ENCODE measurements around the gene C7.

C7 gene

DNA sequence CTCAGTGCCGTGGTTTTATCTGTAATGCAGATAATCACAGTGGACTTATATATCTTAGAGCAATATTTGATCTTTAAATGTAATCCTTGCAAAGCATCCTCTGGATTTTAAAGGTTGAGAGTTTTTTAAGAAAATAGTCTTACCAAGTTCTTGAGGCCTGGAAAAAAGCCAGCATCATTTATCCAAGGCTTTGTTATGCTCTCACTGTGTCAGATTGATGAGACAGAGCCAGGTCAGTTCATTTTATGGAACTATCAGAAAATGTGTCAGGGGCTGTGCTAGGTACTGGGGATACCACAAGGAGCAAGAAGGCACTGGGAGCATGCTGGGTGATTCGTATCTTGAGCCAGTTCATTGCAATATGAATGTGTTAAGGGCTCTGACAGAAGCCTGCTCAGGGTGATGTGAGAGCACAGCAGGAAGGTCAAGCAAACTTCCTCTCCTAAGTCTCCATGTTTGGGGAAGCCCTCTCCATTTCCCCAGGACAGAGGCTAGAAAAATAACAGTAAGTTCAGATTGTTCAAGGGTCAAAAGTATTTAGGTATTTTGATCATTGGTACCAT is 19.7 kb downstream of the C7 start:
- no peak for DNase-seq

DNA sequence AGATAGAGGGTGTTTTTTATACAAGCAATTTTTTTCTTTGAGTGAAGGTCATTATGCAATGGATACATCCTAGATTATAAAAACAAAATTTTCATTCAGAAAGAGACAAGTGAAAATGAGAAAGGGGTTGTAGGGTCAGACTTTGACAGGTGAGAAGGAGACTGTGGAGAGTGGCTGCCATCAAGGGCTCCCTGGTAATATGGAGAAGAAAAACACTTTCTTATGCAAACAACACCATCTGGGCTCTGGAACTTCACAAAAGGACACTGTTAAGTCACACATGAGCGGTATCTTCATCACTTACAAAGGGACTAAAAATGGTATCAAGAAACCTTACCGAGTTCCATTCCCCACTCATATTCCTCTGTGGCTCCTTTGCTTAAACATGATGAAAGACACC is 23.5 kb downstream of the C7 start:
- no peak for DNase-seq

- no peak for DNase-seq
Measured at GRCh38 chr5:40937075-40937474, 27.8 kb downstream of the C7 start.

- no peak for DNase-seq
Measured at GRCh38 chr5:40939753-40940152, 30.5 kb downstream of the C7 start.

DNA sequence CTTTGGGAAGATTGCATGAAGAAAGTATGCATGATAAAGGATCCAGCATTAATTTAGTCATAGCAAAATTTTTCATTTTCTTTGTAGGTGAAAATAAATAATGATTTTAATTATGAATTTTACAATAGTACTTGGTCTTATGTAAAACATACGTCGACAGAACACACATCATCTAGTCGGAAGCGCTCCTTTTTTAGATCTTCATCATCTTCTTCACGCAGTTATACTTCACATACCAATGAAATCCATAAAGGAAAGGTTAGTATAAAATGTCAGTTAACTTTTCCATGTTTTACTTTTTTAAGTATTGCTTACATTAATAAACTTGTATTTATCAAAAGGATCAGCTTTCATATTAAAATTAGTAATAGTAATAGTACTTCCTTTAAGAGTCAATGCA is 35.8 kb downstream of the C7 start:
- DNase-seq = no peak

- DNase-seq = no peak
Measured at GRCh38 chr5:40955313-40955712, 46.0 kb downstream of the C7 start.

DNA sequence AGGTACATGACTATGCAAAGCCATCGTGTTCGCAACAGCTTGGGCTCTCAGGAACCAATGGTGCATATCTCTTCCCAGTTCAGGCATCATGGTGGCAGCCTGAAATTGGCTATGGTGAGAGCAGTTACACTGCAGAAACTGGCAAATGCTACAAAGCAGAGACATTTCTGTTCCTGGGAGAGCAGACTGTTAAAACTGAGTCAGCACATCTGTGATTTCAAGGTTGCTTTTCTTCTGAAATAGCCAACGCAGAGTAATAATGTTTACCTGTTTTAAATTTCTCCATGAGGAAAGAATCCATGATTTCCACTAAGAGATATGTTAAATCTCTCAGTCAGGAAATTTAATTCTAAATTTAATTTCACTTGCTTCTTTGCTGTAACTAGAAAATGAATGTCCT is 47.8 kb downstream of the C7 start:
- no peak for DNase-seq

GRCh38 chr5:40958811-40959210 is 49.5 kb downstream of the C7 start:
- DNase-seq = no peak

DNA sequence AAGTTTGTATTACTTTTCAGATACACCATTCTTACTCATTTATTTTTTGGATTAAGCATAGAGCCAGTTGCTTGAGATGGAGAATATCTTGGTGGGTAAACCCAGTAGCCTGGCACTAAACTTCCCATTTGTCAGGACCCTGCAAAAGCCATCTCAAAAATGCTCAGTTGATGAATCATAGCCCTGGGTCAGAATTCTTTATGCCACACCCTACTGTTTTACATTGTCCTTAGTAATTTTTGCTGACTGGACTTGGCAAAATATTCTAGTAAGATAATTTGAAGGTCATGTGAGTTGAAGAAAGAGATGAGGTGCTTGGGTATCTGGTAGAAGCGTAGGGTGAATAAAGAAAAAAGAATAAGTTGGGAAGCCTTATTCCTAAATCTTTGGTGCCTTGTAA is 50.7 kb downstream of the C7 start:
- no peak for DNase-seq

DNA sequence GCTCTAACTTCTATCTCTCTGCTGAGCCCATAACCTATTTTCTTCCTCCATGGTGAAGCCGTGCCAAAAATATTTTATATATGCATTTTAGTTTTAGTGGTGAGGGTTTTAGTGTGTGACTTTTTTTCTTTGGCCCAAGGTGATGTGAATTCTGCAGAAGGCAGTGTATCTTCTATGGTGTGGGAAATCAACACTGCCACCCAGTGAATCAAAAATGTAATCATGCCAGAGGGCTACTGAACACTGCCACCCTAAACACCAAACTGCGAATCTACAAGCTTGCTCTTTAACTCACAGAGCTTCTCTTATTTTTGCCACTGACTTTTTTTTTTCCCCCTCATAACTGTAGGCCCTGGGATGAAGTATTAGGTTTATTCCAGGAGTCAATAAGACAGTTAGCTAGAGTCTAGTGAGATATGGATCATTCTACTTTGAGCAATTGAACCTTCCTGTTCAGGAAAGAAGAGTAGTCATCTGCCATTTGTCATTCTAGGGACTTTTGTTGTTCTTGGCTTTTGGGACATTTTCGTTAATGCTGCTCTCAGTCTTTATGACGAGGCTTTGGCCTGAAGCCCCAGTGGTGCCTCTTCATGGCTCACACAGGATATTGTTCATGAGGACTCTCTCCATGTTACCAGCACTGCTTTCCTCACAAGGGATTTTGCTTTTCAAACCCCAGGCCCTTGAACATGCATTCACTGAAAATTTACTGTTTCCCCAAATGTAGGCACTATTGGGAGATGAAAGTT is 53.1 kb downstream of the C7 start:
- no peak for DNase-seq

GRCh38 chr5:40972434-40972833 is 63.1 kb downstream of the C7 start:
- no peak for DNase-seq

DNA sequence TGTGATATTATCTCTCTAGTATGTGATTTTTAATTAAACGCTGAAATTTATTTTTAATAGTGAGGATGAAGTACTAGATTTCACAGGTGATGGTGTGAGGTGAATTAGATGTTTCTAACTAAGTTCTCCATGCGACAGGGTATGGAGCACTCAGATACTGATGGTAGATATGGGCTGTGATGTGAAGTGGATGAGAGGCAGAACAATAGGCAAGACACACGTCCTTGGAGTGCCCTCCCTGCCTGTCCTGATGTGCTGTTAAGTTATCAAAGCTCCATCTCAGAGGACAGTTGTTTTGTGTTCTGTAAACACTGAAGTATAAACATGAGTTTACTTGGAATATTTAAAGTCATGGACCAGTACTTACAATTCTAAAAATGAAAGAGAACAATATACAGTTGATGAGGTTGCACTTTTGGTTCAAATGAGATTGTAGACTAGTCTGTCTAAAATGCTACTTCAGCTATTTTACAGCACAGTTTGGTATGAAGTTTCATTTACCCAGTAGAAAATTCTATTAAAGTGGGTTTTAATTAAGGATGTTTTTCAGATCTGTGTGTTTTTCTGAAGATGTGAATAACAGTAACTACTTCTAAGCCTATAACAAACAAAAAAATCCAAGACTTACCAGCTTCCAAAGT is 64.2 kb downstream of the C7 start:
- no peak for DNase-seq

DNA sequence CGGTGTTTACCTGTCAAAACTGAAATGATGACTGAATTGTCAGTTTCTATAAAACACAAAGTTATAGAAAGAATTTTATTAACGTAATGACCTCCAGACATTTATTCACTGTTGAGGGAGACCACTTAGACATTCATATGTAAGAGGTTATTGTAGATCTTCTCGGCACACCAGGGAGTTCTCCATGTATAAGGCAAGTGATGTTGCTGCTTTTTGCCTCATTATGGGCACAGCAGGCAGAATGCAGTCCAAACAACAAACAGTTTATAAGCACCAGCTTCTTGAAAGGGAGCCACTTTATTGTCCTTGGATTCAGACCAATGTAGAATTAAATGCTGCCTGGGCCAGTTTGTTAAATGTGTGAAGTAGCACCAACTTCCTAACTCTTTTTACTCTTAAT is 66.7 kb downstream of the C7 start:
- no peak for DNase-seq

GRCh38 chr5:40976836-40977235 is 67.5 kb downstream of the C7 start:
- no peak for DNase-seq

DNA sequence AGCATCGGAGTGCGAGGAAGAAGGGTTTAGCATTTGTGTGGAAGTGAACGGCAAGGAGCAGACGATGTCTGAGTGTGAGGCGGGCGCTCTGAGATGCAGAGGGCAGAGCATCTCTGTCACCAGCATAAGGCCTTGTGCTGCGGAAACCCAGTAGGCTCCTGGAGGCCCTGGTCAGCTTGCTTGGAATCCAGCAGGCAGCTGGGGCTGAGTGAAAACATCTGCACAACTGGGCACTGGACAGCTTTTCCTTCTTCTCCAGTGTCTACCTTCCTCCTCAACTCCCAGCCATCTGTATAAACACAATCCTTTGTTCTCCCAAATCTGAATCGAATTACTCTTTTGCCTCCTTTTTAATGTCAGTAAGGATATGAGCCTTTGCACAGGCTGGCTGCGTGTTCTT is 72.1 kb downstream of the C7 start:
- no peak for DNase-seq

- no peak for DNase-seq
Measured at GRCh38 chr5:40983781-40984180, 74.5 kb downstream of the C7 start.

GRCh38 chr5:40984884-40985283 is 75.6 kb downstream of the C7 start:
- no peak for DNase-seq

DNA sequence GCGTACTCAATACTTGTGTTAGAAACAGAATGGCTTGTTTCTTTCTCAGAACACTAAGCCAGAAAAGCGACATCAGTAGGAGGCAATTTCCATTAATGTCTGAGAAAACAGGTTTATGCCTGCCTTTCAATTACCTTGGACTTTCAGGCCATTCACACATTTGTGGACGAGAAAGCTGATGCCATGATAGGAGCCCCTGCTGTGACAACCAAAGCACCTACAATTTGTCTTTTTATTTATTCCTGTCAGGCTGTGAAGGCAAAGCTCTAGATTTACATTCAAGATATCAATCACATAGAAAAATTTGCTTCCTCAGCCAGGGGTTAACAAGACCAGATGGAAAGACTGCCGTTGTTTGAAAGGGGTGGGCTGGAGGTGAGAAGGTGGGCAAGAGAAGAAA is 76.2 kb downstream of the C7 start:
- no peak for DNase-seq

DNA sequence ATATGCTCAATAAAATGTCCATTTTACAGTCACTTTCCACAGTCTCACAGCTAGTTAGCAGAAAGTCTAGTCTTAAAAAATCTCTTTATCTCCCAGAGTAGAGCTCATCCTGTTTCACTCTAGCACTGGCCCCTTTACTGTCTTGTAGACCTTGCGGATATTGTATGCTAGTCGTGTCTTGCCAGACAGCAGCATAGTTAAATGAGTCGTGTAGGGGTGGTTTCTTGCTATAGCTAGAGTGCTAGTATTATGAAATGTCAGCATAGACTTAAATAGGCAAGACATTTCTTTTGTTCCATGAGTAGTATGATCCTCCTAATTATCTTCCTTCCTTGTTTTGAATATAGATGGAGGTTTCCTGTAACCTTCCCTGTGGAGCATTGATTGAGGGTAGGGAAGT is 77.4 kb downstream of the C7 start:
- no peak for DNase-seq

DNA sequence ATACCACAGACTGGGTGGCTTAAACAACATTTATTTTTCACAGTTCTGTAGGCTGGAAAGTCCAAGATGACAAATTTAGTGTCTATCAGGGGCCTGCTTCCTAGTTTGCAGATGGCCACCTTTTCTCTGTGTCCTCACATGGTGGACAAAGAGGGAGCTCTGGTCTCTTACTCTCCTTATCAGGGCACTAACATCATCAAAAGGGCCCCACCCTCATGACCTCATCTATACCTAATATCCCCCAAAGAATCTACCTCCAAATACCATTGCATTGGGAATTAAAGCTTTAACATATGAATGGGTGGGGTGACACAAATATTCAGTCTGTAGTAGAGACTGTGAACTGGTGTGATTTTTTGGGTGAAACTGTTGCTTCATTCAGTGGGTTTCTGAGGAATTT is 78.1 kb downstream of the C7 start:
- DNase-seq = no peak

DNA sequence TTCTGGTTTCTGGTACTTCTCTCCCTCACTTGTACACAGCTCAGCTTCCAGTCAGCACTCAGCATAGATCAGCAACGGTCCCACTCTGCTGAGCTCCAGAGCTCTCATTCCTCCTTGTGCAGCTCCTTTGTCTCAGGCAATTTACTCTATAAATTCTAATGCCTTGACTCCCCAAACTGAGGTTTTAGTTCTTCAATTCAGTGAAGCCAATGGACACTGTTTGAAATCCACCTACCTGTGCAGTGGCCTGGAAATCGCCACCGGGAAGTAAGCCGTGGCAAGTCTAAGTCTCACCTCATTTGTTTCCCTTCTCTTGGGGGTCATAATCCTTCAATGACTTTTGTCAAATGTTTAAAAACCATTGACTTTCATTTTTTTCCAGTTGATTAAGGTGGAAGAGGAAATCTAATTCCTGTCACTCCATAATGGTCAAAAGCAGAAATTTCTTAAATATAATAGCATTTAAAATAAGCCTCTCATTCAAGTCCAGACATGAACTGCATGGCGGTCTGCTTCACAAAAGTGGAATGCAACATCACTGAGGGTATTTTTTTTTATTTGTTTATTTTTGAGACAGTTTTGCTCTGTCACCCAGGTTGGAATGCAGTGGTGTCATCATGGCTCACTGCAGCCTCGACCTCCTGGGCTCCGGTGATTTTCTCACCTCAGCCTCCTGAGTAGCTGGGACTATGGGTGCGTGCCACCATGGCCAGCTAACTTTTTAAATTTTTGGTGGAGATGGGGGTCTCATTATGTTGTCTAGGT is 79.6 kb downstream of the C7 start:
- DNase-seq = no peak

- DNase-seq = no peak
Measured at GRCh38 chr5:40991168-40991980, 82.1 kb downstream of the C7 start.

DNA sequence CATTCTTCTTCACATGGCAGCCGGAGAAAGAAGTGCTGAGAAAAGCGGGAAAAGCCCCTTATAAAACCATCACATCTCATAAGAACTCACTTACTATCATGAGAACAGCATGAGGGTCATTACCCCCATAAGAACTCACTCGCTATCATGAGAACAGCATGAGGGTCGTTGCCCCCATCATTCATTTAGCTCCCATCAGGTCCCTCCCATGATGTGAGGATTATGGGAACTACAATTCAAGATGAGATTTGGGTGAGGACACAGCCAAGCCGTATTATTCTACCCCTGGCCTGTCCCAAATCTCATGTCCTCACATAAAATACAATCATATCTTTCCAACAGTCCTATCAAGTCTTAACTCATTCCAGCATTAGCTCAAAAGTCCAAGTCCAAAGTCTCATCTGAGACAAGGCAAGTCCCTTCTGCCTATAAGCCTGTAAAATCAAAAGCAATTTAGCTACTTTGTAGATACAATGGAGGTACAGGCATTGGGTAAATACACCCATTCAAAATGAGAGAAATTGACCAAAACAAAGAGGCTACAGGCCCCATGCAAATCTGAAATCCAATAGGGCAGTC is 82.8 kb downstream of the C7 start:
- DNase-seq = no peak

All from inflammatory macrophage treated with lipopolysaccharide for 4 hours (primary cell).